Mesendoderm (in vitro differentiated cells): ENCODE results near the gene DEPDC1. TPM values are rescaled to one million over a fixed set of nuclear protein-coding genes. Genes with fewer than 3 reads are reported as not detected.

ENCODE experiments used
- DNase-seq: peaks from one replicate; pipeline ENCODE4 v3.0.0; 2013
- H2AK5ac ChIP-seq: 2 replicates; pipeline ENCODE4 v1.6.1; 2013; ENCODE audit warnings: low read length, inconsistent platforms
- H2BK120ac ChIP-seq: 2 replicates; pipeline ENCODE4 v1.6.1; 2013; ENCODE audit warnings: low read depth, mild to moderate bottlenecking, low read length, moderate library complexity, mixed read lengths
- H2BK15ac ChIP-seq: replicated peaks from 2 replicates; pipeline ENCODE4 v1.6.1; 2013; ENCODE audit warnings: low read depth, mild to moderate bottlenecking, moderate library complexity
- H2BK5ac ChIP-seq: 2 replicates; pipeline ENCODE4 v1.6.1; 2013; ENCODE audit warnings: low read length, inconsistent platforms
- H3K18ac ChIP-seq: 2 replicates; pipeline ENCODE4 v1.6.1; 2013; ENCODE audit warnings: mild to moderate bottlenecking, low read length, mixed read lengths
- H3K23ac ChIP-seq: one replicate; pipeline ENCODE4 v1.6.1; 2013; ENCODE audit warnings: low read length
- H3K27ac ChIP-seq: 2 replicates; pipeline ENCODE4 v1.5.1; 2013; ENCODE audit warnings: low read depth, mild to moderate bottlenecking, inconsistent platforms, low read length, moderate library complexity
- H3K27me3 ChIP-seq: 2 replicates; pipeline ENCODE4 v1.6.1; 2013; ENCODE audit warnings: low read length, control low read depth, mild to moderate bottlenecking, inconsistent platforms; ENCODE audit not compliant: insufficient read depth, poor library complexity
- H3K36me3 ChIP-seq: 2 replicates; pipeline ENCODE4 v1.6.1; 2013; ENCODE audit warnings: low read length, inconsistent platforms; ENCODE audit not compliant: control insufficient read depth, insufficient read depth
- H3K4ac ChIP-seq: one replicate; pipeline ENCODE4 v1.6.1; 2013; ENCODE audit warnings: low read depth, mild to moderate bottlenecking, low read length, moderate library complexity
- H3K4me1 ChIP-seq: 2 replicates; pipeline ENCODE4 v1.6.1; 2013; ENCODE audit warnings: low read depth, low read length, inconsistent platforms; ENCODE audit not compliant: control insufficient read depth
- H3K4me2 ChIP-seq: 2 replicates; pipeline ENCODE4 v1.6.1; 2013; ENCODE audit warnings: low read length
- H3K4me3 ChIP-seq: 2 replicates; pipeline ENCODE4 v1.5.1; 2013; ENCODE audit warnings: mild to moderate bottlenecking, low read length
- H3K56ac ChIP-seq: one replicate; pipeline ENCODE4 v1.6.1; 2013; ENCODE audit warnings: low read length
- H3K79me1 ChIP-seq: 2 replicates; pipeline ENCODE4 v1.6.1; 2013; ENCODE audit warnings: low read length, inconsistent platforms
- H3K79me2 ChIP-seq: 2 replicates; pipeline ENCODE4 v1.6.1; 2013; ENCODE audit warnings: mild to moderate bottlenecking, low read length; ENCODE audit not compliant: control insufficient read depth, insufficient read depth
- H3K9ac ChIP-seq: 2 replicates; pipeline ENCODE4 v1.6.1; 2013; ENCODE audit warnings: low read length, inconsistent platforms
- H4K5ac ChIP-seq: one replicate; pipeline ENCODE4 v1.6.1; 2013; ENCODE audit warnings: low read length
- H4K8ac ChIP-seq: one replicate; pipeline ENCODE4 v1.6.1; 2013; ENCODE audit warnings: low read depth, mild to moderate bottlenecking, control low read depth, low read length, moderate library complexity
- WGBS: extraction: QIAGEN DNeasy Blood & Tissue Kit; methylation state at CpG from one replicate; pipeline ENCODE4 v1.1.7; 2013; ENCODE audit warnings: low lambda C conversion rate, missing lambda C conversion rate; ENCODE audit not compliant: insufficient coverage; ENCODE audit errors: extremely low coverage; 5-methylcytosine and 5-hydroxymethylcytosine counted together
- small RNA-seq: library from polyadenylated mRNA; stranded (forward); fragments of <200 nt; extraction: miRNeasy Mini kit (QIAGEN cat#:217004); gene quantifications from one replicate; pipeline ENCODE3, GENCODE V24; 2013; ENCODE audit not compliant: insufficient read depth

DEPDC1 gene

GRCh38 chr1:68426594-68426993, 70.3 kb downstream of the DEPDC1 start:
- Histone ChIP-seq H3K4me1 (no peaks in the 10 kb centered on the region), H3K79me2 (no peaks in the 10 kb centered on the region), H3K4me3 (no peak overlapping the region), H2AK5ac (no peak overlapping the region), H4K8ac (no peak overlapping the region), H3K18ac (no peak overlapping the region), H3K27ac (no peak overlapping the region), H4K5ac (no peak overlapping the region), H3K4ac (no peak overlapping the region), H3K4me2 (no peak overlapping the region), H3K27me3 (no peaks in the 10 kb centered on the region), H2BK120ac (no peak overlapping the region), H2BK15ac (no peak overlapping the region), H2BK5ac (no peak overlapping the region), H3K9ac (no peak overlapping the region), H3K23ac (no peak overlapping the region), H3K36me3 (no peaks in the 10 kb centered on the region), H3K79me1 (no peaks in the 10 kb centered on the region), H3K56ac (no peak overlapping the region)
- no peak for DNase-seq
- WGBS, result no CpG with 5 or more reads among the region's 2 CpGs

Small RNA genes lying within 50 kb of the gene (small RNA-seq; reads per million reads assigned to genes)
- not detected for gene TXNP2
